GM18909 (cell line): ENCODE measurements around the gene OPN1SW.

Experiments used
- ATAC-seq: cut with Tn5 transposase; IDR thresholded peaks from one replicate; pipeline ENCODE4 v1.9.1; 2021; ENCODE audit warnings: mild to moderate bottlenecking; ENCODE audit not compliant: unreplicated experiment, poor library complexity

Gene OPN1SW

GRCh38 chr7:128794020-128794419 is 18.4 kb upstream of the OPN1SW start:
- ATAC-seq = no peak

- no peak for ATAC-seq
Measured at GRCh38 chr7:128793181-128793547, 17.6 kb upstream of the OPN1SW start.

GRCh38 chr7:128792471-128793180 is 17.0 kb upstream of the OPN1SW start:
- no peak for ATAC-seq

GRCh38 chr7:128791972-128792327 is 16.4 kb upstream of the OPN1SW start:
- ATAC-seq = no peak

- ATAC-seq = peak; percentile 83
Measured at GRCh38 chr7:128791121-128791971, 15.8 kb upstream of the OPN1SW start, which contains the start of gene CCDC136. CCDC136 (plus strand) TSS chr7:128791968; CDS start chr7:128792412, 444 bp downstream.

GRCh38 chr7:128790315-128791041 is 14.9 kb upstream of the OPN1SW start:
- no peak for ATAC-seq

GRCh38 chr7:128788446-128789412 is 13.1 kb upstream of the OPN1SW start:
- no peak for ATAC-seq

GRCh38 chr7:128785738-128786137 is 10.1 kb upstream of the OPN1SW start:
- no peak for ATAC-seq

GRCh38 chr7:128783143-128783861 is 7.7 kb upstream of the OPN1SW start:
- no peak for ATAC-seq

GRCh38 chr7:128781851-128782250 is 6.3 kb upstream of the OPN1SW start:
- ATAC-seq = no peak

- no peak for ATAC-seq
Measured at GRCh38 chr7:128781126-128781525, 5.5 kb upstream of the OPN1SW start.

GRCh38 chr7:128778946-128779345 is 3.4 kb upstream of the OPN1SW start:
- ATAC-seq = no peak

- no peak for ATAC-seq
Measured at GRCh38 chr7:128777156-128778123, 1.8 kb upstream of the OPN1SW start.

GRCh38 chr7:128774921-128775320 is 673 bp downstream of the OPN1SW start:
- no peak for ATAC-seq

- no peak for ATAC-seq
Measured at GRCh38 chr7:128774029-128774689, 1.4 kb downstream of the OPN1SW start.

- ATAC-seq = no peak
Measured at GRCh38 chr7:128773604-128774003, 2.0 kb downstream of the OPN1SW start.

- no peak for ATAC-seq
Measured at GRCh38 chr7:128770233-128770632, 5.4 kb downstream of the OPN1SW start.
